Measurements from ENCODE around the gene SRRM1. TPM values are rescaled to one million over a fixed set of nuclear protein-coding genes. Genes with fewer than 3 reads are reported as not detected.

The SRRM1 gene
- total and polyA plus RNA-seq, 9 of the 15 experiments (the other 6 are each of a cell fraction or from before 2014, with no cell fraction given), result 54.5 to 268 (median 115) TPM

DNA sequence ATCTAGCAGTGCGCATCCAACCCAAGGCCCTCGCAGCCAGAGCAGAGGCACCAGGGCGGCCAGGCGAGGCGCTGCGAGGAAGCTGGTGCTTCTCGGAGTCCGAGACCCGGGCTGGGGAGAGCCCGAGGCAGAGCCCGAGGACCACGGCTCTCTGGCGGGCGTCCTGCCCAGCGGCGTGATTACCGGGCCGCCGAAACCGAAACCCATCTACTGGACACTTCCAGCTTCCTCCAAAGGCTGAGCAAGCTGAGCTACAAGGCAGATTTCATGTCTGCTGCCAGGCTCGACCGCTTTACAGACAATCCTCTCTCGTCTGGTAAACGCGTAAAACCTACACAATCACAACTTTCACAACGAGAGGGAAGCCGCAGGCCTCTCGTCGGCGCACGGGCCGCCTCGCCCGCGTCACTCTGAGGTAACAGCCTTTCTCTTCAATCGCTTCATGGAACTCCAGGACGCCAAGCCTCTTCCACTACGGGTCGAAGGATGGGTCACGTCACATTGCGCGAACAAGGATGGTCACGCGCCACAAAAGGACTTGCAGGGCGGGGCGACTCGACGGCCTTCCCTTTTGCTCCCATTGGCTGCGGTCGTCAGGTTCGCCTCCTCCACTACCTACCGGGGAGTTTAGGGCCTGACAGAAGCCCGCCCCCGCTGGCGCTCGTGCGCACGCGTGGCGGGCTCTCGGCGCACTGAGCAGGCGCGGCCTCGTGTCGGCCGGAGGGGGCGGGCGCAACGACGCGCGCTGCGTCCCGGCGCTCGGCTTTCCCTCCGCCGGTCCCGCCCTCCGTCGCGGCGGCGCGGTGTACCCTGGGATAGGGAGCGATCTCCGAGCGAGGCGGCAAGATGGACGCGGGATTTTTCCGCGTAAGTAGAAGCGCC, at the start of gene SRRM1 (continued):
- TF ChIP-seq FOXA1 (IDR thresholded peaks at IDR 0.05; ENCODE audit: borderline replicate concordance) (no peak), MAFF (IDR thresholded peaks at IDR 0.05; ENCODE audit: low read length) (no peak), HNRNPH1 (optimal IDR thresholded peaks at IDR 0.05; ENCODE audit: low read depth, low read length) (no peak), DPF2 (IDR thresholded peaks at IDR 0.05) (peak; percentile 68; the same call in 1 of the 2 replicates), NR4A1 (CRISPR knock-in tag; IDR thresholded peaks at IDR 0.05) (no peak), NR4A1 (tag; IDR thresholded peaks at IDR 0.05) (no peak; the same call in 1 of the 2 replicates), ZNF785 (CRISPR knock-in tag; IDR thresholded peaks at IDR 0.05) (no peak), ZNF217 (CRISPR knock-in tag; IDR thresholded peaks at IDR 0.05) (no peak), HCFC1 (IDR thresholded peaks at IDR 0.05; ENCODE audit: low read depth, low read length) (peak; percentile 68), TAF7 (tag; IDR thresholded peaks at IDR 0.05) (peak; percentile 84), TRIM24 (IDR thresholded peaks at IDR 0.05) (peak in 1 of 2 experiments; percentile 40; a peak in 1 of 4 replicates), WHSC1 (IDR thresholded peaks at IDR 0.05; ENCODE audit: low read length) (no peak), ZNF224 (CRISPR knock-in tag; IDR thresholded peaks at IDR 0.05) (0 out of 2 replicates have a peak, but pooled peaks have one; percentile 70), GTF2E2 (tag; IDR thresholded peaks at IDR 0.05) (peak; percentile 44; the same call in 1 of the 2 replicates), FIP1L1 (IDR thresholded peaks at IDR 0.05; ENCODE audit: low read depth, low read length, poor library complexity, severe bottlenecking) (no peak), ERF (CRISPR knock-in tag; IDR thresholded peaks at IDR 0.05) (0 out of 2 replicates have a peak, but pooled peaks have one; percentile 62), MYNN (IDR thresholded peaks at IDR 0.05) (no peak), MYNN (CRISPR knock-in tag; IDR thresholded peaks at IDR 0.05) (no peak), ZNF143 (CRISPR knock-in tag; IDR thresholded peaks at IDR 0.05) (peak; percentile 80)
- TF ChIP-seq, protein P1, sequence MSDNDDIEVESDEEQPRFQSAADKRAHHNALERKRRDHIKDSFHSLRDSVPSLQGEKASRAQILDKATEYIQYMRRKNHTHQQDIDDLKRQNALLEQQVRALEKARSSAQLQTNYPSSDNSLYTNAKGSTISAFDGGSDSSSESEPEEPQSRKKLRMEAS (CRISPR knock-in tag; IDR thresholded peaks at IDR 0.05), result peak; percentile 72
- TF ChIP-seq, protein P2, sequence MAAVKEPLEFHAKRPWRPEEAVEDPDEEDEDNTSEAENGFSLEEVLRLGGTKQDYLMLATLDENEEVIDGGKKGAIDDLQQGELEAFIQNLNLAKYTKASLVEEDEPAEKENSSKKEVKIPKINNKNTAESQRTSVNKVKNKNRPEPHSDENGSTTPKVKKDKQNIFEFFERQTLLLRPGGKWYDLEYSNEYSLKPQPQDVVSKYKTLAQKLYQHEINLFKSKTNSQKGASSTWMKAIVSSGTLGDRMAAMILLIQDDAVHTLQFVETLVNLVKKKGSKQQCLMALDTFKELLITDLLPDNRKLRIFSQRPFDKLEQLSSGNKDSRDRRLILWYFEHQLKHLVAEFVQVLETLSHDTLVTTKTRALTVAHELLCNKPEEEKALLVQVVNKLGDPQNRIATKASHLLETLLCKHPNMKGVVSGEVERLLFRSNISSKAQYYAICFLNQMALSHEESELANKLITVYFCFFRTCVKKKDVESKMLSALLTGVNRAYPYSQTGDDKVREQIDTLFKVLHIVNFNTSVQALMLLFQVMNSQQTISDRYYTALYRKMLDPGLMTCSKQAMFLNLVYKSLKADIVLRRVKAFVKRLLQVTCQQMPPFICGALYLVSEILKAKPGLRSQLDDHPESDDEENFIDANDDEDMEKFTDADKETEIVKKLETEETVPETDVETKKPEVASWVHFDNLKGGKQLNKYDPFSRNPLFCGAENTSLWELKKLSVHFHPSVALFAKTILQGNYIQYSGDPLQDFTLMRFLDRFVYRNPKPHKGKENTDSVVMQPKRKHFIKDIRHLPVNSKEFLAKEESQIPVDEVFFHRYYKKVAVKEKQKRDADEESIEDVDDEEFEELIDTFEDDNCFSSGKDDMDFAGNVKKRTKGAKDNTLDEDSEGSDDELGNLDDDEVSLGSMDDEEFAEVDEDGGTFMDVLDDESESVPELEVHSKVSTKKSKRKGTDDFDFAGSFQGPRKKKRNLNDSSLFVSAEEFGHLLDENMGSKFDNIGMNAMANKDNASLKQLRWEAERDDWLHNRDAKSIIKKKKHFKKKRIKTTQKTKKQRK (IDR thresholded peaks at IDR 0.05; ENCODE audit: borderline replicate concordance, low read depth, low read length), result no peak
- TF ChIP-seq, protein P3, sequence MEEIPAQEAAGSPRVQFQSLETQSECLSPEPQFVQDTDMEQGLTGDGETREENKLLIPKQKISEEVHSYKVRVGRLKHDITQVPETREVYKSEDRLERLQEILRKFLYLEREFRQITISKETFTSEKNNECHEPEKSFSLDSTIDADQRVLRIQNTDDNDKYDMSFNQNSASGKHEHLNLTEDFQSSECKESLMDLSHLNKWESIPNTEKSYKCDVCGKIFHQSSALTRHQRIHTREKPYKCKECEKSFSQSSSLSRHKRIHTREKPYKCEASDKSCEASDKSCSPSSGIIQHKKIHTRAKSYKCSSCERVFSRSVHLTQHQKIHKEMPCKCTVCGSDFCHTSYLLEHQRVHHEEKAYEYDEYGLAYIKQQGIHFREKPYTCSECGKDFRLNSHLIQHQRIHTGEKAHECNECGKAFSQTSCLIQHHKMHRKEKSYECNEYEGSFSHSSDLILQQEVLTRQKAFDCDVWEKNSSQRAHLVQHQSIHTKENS (CRISPR knock-in tag; IDR thresholded peaks at IDR 0.05), result no peak
